A549 (cell line): ENCODE measurements around the gene WDR75. TPM values are rescaled to one million over a fixed set of nuclear protein-coding genes. Genes with fewer than 3 reads are reported as not detected.

Source experiments
- ATAC-seq, 2 experiments: fragments of 200-7000 bp in 1 of 2; fragments of >200 bp in 1 of 2; cut with Nextera tagmentation in 1 of 2; cut with Tn5 transposase in 1 of 2; 3 replicates each; pipeline versions ENCODE4 v1.8.0 to v1.9.1; 2018 to 2020; ENCODE audit warnings: mild to moderate bottlenecking in 1 of 2, moderate library complexity in 1 of 2
- CTCF ChIA-PET: fragments of 300-600 bp; sonication (Branson Sonifier 250); formaldehyde crosslinking; extraction: SDS; loops from one replicate; lab custom pipeline; 2021; ENCODE audit warnings: antibody characterized with exemption, inconsistent platforms; lab: Yijun Ruan, JAX
- POLR2A ChIA-PET: fragments of 350-600 bp; formaldehyde crosslinking; extraction: SDS; loops from one replicate; lab custom pipeline; 2021; ENCODE audit warnings: antibody characterized with exemption, inconsistent platforms; lab: Yijun Ruan, JAX
- DNase-seq, 2 experiments: peaks; one replicate each; pipeline versions ENCODE4 v3.0.0 to v3.0.0-alpha.2; 2011 to 2016; ENCODE audit warnings: low read depth in 1 of 2, low spot score in 1 of 2
- FAIRE-seq: peaks from 2 replicates; lab custom pipeline; 2011; peaks lifted over from hg19 to GRCh38; lab: Jason Lieb, UNC
- H3K27ac ChIP-seq, 2 experiments: fragments of >200 bp; sonication (Bioruptor Twin); formaldehyde crosslinking; 3 replicates each; pipeline ENCODE4 v1.5.1; 2016 to 2017
- H3K4me1 ChIP-seq: fragments of >200 bp; sonication (Bioruptor Twin); formaldehyde crosslinking; 3 replicates; pipeline ENCODE4 v1.6.1; 2016
- H3K4me2 ChIP-seq: fragments of >200 bp; sonication (Bioruptor Twin); formaldehyde crosslinking; 3 replicates; pipeline ENCODE4 v1.6.1; 2016
- H3K4me3 ChIP-seq: fragments of >200 bp; sonication (Bioruptor Twin); formaldehyde crosslinking; 3 replicates; pipeline ENCODE4 v1.5.1; 2016
- H3K9me3 ChIP-seq: fragments of >200 bp; sonication (Bioruptor Twin); formaldehyde crosslinking; 3 replicates; pipeline ENCODE4 v1.6.1; 2016
- CEBPB ChIP-seq, 2 experiments: fragments of >200 bp in 1 of 2; sonication (Bioruptor Twin) in 1 of 2; formaldehyde crosslinking in 1 of 2; IDR thresholded peaks; 2 replicates each; pipeline ENCODE4 v1.6.1; 2012 to 2016
- CHD2 ChIP-seq: fragments of 150-350 bp; IDR thresholded peaks from 2 replicates; pipeline ENCODE4 v1.6.1; 2014; ENCODE audit warnings: low read length; ENCODE audit not compliant: partially characterized antibody
- CHD4 ChIP-seq: fragments of 200-600 bp; sonication (generic); IDR thresholded peaks from 2 replicates; pipeline ENCODE4 v1.6.1; 2016; ENCODE audit warnings: antibody characterized with exemption, mild to moderate bottlenecking, borderline replicate concordance
- EHMT2 ChIP-seq: fragments of 200-600 bp; sonication (generic); IDR thresholded peaks from 2 replicates; pipeline ENCODE4 v1.6.1; 2016; ENCODE audit warnings: antibody characterized with exemption, low read depth, mild to moderate bottlenecking, moderate library complexity
- FOSB ChIP-seq: fragments of 250-450 bp; sonication (Bioruptor Pico); IDR thresholded peaks from 2 replicates; pipeline ENCODE4 v1.5.0; 2020; ENCODE audit warnings: mild to moderate bottlenecking, moderate library complexity
- FOSL2 ChIP-seq, 2 experiments: fragments of 450-650 bp in 1 of 2; fragments of >200 bp in 1 of 2; sonication (Bioruptor Twin) in 1 of 2; formaldehyde crosslinking; IDR thresholded peaks; 2 replicates each; pipeline versions ENCODE4 v1.5.0 to v1.6.1; 2016 to 2020; ENCODE audit warnings: mild to moderate bottlenecking in 1 of 2, moderate library complexity in 1 of 2
- GATA3 ChIP-seq: IDR thresholded peaks from 2 replicates; pipeline ENCODE4 v1.6.1; 2012; ENCODE audit warnings: borderline replicate concordance
- HEYL ChIP-seq: fragments of 250-450 bp; sonication (Bioruptor Pico); IDR thresholded peaks from 2 replicates; pipeline ENCODE4 v1.8.0; 2021; ENCODE audit warnings: mild to moderate bottlenecking, moderate library complexity
- HOXB13 ChIP-seq: fragments of 250-450 bp; sonication (Bioruptor Pico); IDR thresholded peaks from 2 replicates; pipeline ENCODE4 v1.5.0; 2020; ENCODE audit warnings: low read depth, mild to moderate bottlenecking, moderate library complexity
- HOXB5 ChIP-seq: fragments of 250-450 bp; sonication (Bioruptor Pico); IDR thresholded peaks from 2 replicates; pipeline ENCODE4 v1.5.0; 2020; ENCODE audit warnings: mild to moderate bottlenecking, moderate library complexity
- JUNB ChIP-seq: fragments of >200 bp; sonication (Bioruptor Twin); formaldehyde crosslinking; IDR thresholded peaks from 2 replicates; pipeline ENCODE4 v1.6.1; 2016
- KDM5A ChIP-seq: fragments of 200-600 bp; sonication (generic); IDR thresholded peaks from 2 replicates; pipeline ENCODE4 v1.6.1; 2016; ENCODE audit warnings: antibody characterized with exemption, mild to moderate bottlenecking
- NFE2L2 ChIP-seq: fragments of 150-350 bp; conservative IDR thresholded peaks from 2 replicates; pipeline ENCODE4 v1.6.1; 2014; ENCODE audit warnings: low read length
- PHF8 ChIP-seq: fragments of 200-600 bp; sonication (generic); IDR thresholded peaks from 2 replicates; pipeline ENCODE4 v1.6.1; 2016; ENCODE audit warnings: low read depth, mild to moderate bottlenecking, antibody characterized with exemption, moderate library complexity, borderline replicate concordance
- SMC3 ChIP-seq: fragments of >200 bp; sonication (Bioruptor Twin); formaldehyde crosslinking; IDR thresholded peaks from 3 replicates; pipeline ENCODE4 v1.6.1; 2018; ENCODE audit warnings: inconsistent platforms
- WGBS: methylation state at CpG from one replicate; pipeline ENCODE4 v1.1.6; 2017; ENCODE audit errors: missing lambda C conversion rate; 5-methylcytosine and 5-hydroxymethylcytosine counted together
- polyA plus RNA-seq, 4 experiments: library from polyadenylated mRNA; depleted of rRNA in 3 of 4; stranded (reverse); fragments of >200 nt; fragmentation: RNase III in 1 of 4; extraction: RNeasy Plus Mini Kit Qiagen cat#74134 plus additional on column Dnase treatment in 1 of 4; gene quantifications; 2 replicates in 3 of 4; 3 replicates in 1 of 4; pipeline ENCODE4 v1.2.3, GENCODE V29; 2011 to 2017
- TF ChIP-seq, protein P1 (sequence below): IDR thresholded peaks from 2 replicates; pipeline ENCODE4 v1.6.1; 2012
- TF ChIP-seq, protein P2 (sequence below): fragments of 200-600 bp; sonication (generic); IDR thresholded peaks from 2 replicates; pipeline ENCODE4 v1.6.1; 2016; ENCODE audit warnings: antibody characterized with exemption, mild to moderate bottlenecking, moderate library complexity
- TF ChIP-seq, protein P3 (sequence below): fragments of 250-450 bp; sonication (Bioruptor Pico); IDR thresholded peaks from 2 replicates; pipeline ENCODE4 v1.5.0; 2021; ENCODE audit warnings: mild to moderate bottlenecking, moderate library complexity, borderline replicate concordance
- TF ChIP-seq, protein P4 (sequence below): IDR thresholded peaks from 2 replicates; pipeline ENCODE4 v1.6.1; 2012

Gene WDR75
- polyA plus RNA-seq, 2 of the 4 experiments (the other 2 are of a cell fraction), result 65.5 to 122 TPM

DNA sequence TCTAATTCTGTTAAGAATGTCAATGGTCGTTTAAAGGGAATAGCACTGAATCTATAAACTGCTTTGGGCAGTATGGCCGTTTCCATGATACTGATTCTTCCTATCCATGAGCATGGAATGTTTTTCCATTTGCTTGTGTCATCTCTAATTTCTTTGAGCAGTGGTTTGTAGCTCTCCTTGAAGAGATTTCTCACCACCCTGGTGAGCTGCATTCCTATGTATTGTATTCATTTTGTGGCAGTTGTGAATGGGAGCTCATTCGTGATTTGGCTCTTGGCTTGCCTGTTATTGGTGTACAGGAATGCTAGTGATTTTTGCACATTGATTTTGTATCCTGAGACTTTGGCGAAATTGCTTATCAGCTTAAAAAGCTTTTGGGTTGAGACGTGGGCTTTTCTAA, 38.3 kb upstream of the WDR75 start:
- 66% methylated on average over 5 of the region's 5 CpGs for WGBS
- no peak for FAIRE-seq
- CTCF ChIA-PET, result interaction anchor here (1.0 to 1.8 kb wide), 4 partner anchors 9 to 878 kb away, joined by 3 to 11 read pairs (median 4); no protein-coding TSS in a partner anchor
- DNase-seq, result no peak
- Histone ChIP-seq H3K4me1 (peaks cover 17% of the 10 kb centered on the region), H3K9me3 (no peaks in the 10 kb centered on the region), H3K4me3 (no peak overlapping the region), H3K4me2 (no peak overlapping the region), H3K27ac (no peak overlapping the region)
- no peak for ATAC-seq
- TF ChIP-seq EHMT2, result no peak
- TF ChIP-seq, protein P1, sequence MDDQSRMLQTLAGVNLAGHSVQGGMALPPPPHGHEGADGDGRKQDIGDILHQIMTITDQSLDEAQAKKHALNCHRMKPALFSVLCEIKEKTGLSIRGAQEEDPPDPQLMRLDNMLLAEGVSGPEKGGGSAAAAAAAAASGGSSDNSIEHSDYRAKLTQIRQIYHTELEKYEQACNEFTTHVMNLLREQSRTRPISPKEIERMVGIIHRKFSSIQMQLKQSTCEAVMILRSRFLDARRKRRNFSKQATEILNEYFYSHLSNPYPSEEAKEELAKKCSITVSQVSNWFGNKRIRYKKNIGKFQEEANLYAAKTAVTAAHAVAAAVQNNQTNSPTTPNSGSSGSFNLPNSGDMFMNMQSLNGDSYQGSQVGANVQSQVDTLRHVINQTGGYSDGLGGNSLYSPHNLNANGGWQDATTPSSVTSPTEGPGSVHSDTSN, result no peak
- TF ChIP-seq CHD4, result no peak
- TF ChIP-seq JUNB, result no peak
- TF ChIP-seq CHD2, result no peak
- TF ChIP-seq NFE2L2, result no peak
- TF ChIP-seq, protein P2, sequence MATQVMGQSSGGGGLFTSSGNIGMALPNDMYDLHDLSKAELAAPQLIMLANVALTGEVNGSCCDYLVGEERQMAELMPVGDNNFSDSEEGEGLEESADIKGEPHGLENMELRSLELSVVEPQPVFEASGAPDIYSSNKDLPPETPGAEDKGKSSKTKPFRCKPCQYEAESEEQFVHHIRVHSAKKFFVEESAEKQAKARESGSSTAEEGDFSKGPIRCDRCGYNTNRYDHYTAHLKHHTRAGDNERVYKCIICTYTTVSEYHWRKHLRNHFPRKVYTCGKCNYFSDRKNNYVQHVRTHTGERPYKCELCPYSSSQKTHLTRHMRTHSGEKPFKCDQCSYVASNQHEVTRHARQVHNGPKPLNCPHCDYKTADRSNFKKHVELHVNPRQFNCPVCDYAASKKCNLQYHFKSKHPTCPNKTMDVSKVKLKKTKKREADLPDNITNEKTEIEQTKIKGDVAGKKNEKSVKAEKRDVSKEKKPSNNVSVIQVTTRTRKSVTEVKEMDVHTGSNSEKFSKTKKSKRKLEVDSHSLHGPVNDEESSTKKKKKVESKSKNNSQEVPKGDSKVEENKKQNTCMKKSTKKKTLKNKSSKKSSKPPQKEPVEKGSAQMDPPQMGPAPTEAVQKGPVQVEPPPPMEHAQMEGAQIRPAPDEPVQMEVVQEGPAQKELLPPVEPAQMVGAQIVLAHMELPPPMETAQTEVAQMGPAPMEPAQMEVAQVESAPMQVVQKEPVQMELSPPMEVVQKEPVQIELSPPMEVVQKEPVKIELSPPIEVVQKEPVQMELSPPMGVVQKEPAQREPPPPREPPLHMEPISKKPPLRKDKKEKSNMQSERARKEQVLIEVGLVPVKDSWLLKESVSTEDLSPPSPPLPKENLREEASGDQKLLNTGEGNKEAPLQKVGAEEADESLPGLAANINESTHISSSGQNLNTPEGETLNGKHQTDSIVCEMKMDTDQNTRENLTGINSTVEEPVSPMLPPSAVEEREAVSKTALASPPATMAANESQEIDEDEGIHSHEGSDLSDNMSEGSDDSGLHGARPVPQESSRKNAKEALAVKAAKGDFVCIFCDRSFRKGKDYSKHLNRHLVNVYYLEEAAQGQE, result no peak
- no peak for TF ChIP-seq PHF8
- no peak for TF ChIP-seq HEYL
- POLR2A ChIA-PET, result no interaction called here

DNA sequence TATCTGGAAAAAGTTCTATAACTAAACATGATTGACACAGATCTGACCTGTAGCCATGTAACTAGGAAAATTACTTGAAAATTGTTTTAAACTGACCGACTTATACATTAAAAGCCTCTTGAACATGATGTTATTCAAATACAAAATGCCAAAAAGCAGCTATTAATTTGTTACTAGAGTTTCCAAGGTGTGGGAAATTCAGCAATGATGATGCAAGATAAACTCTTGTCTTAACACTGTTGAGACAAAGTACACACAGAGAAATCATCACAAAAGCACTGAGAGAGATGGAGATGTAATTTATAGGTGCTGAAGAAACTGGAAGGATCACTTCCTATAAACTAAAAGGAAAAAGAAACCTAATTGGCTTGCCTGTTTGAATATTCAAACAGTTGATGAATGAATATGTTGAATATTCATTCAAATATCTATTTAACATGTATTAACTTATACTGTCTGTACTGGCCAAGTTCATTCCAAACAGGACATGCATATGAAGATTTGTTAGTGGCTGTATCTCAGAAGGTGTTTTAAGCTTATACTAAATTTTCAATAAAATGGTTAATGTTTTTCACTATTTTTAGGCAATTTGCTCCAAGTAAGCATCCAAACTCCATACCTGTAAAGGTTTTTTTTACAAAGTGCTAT, 34.6 kb upstream of the WDR75 start:
- Histone ChIP-seq H3K9me3 (no peaks in the 10 kb centered on the region), H3K4me2 (peak overlapping the region; percentile 87), H3K27ac (peak overlapping the region; percentile 74 to 82)
- 38% methylated on average over 1 of the region's 1 CpG for WGBS
- no peak for TF ChIP-seq HOXB5 (CRISPR knock-in tag)
- TF ChIP-seq HOXB13 (CRISPR knock-in tag), result no peak
- TF ChIP-seq FOSB (CRISPR knock-in tag), result no peak
- 0 out of 4 replicates have a peak, but pooled peaks of 1 of the 2 experiments have one; percentile 7 for TF ChIP-seq CEBPB (IDR thresholded peaks at IDR 0.05)
- no peak for TF ChIP-seq KDM5A
- TF ChIP-seq, all 56 proteins: peak for 1
- DNase-seq (no peak), ATAC-seq (no peak), FAIRE-seq (no peak)
- CTCF ChIA-PET, result interaction anchor here (0.5 to 2.3 kb wide), 6 partner anchors 9 to 1825 kb away, joined by 3 to 13 read pairs (median 5); no protein-coding TSS in a partner anchor
- H3K4me3 ChIP-seq, result no peak overlapping the region
- POLR2A ChIA-PET, result interaction anchor here (1.2 kb wide), 1 partner anchor 1114 kb away, joined by 4 read pairs; the partner anchor contains the start of gene GULP1
- H3K4me1 ChIP-seq, result peaks cover 39% of the 10 kb centered on the region

DNA sequence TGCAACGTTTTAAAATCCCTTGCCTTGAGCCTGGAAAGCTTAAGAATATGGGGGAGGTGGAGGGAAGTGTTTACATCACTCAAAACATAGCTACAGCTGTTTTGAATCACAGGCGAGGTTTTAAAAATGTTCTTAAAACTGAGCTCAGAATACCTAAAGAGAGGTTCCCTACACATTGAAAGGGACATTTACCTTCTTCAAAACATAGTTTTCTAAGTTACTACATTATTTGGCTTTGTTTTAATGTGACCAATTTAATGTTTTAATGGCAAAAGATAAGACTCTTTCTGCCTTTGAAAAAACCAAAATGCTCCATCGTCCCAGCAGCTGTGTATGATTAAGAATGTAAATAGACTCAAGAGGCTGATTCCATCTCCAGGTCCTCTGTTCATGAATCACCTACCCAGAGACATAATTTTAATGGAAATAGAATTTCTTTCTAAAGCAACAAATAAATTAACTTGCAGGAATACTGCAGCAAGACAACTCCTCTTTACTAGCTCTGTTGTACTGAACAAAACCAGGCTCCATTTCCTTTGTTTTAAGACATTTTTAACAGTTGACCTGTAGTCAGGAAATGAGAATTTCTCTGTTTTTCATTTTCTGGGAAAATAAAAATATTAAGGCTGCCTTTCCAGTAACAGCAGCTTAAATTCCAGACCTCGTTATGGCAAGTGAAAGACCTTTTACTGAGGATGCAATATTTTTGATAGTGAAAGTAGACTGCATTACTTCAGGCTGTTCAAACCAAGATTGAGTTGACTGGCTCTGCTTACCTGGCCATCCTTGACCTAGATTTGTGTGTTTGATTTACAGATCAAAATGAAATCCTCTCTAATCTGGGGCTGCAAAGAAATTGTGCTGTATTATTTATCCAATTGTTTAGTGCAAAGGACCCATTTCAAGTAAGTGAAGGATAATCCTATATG, 33.7 kb upstream of the WDR75 start:
- Histone ChIP-seq H3K4me2 (peak overlapping the region; percentile 87), H3K4me3 (peak overlapping the region; percentile 13; the same call in 1 of the 3 replicates), H3K27ac (peak overlapping the region; percentile 74 to 82), H3K9me3 (no peaks in the 10 kb centered on the region), H3K4me1 (peaks cover 45% of the 10 kb centered on the region)
- peak; percentile 13 to 30 for DNase-seq
- ChIA-PET POLR2A (interaction anchor here (1.0 to 1.2 kb wide), 2 partner anchors 38 to 1115 kb away, joined by 3 to 4 read pairs; partner anchors contain the start of gene GULP1), CTCF (interaction anchor here (0.5 to 2.3 kb wide), 7 partner anchors 9 to 1826 kb away, joined by 3 to 13 read pairs (median 4); no protein-coding TSS in a partner anchor)
- TF ChIP-seq, protein P3, sequence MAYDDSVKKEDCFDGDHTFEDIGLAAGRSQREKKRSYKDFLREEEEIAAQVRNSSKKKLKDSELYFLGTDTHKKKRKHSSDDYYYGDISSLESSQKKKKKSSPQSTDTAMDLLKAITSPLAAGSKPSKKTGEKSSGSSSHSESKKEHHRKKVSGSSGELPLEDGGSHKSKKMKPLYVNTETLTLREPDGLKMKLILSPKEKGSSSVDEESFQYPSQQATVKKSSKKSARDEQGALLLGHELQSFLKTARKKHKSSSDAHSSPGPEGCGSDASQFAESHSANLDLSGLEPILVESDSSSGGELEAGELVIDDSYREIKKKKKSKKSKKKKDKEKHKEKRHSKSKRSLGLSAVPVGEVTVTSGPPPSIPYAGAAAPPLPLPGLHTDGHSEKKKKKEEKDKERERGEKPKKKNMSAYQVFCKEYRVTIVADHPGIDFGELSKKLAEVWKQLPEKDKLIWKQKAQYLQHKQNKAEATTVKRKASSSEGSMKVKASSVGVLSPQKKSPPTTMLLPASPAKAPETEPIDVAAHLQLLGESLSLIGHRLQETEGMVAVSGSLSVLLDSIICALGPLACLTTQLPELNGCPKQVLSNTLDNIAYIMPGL, result no peak
- TF ChIP-seq GATA3 (peak; percentile 59; the same call in 1 of the 2 replicates), JUNB (peak; percentile 68), SMC3 (0 out of 3 replicates have a peak, but pooled peaks have one; percentile 22), FOSL2 (IDR thresholded peaks at IDR 0.05) (peak; percentile 67), FOSL2 (CRISPR knock-in tag; IDR thresholded peaks at IDR 0.05) (peak; percentile 67)
- TF ChIP-seq, protein P4, sequence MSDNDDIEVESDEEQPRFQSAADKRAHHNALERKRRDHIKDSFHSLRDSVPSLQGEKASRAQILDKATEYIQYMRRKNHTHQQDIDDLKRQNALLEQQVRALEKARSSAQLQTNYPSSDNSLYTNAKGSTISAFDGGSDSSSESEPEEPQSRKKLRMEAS, result no peak; the same call in 1 of the 2 replicates
- FAIRE-seq, result peak; percentile 67
- 3% methylated on average over 4 of the region's 4 CpGs for WGBS
- peak; percentile 88 for ATAC-seq
